GM15510 (cell line): ENCODE data around the gene TPBGL.

Experiments
- POLR2A ChIP-seq: IDR thresholded peaks from 3 replicates; pipeline ENCODE4 v1.6.1; 2011; ENCODE audit warnings: borderline replicate concordance; ENCODE audit not compliant: insufficient read length; ENCODE audit errors: extremely low read depth

TPBGL gene

GRCh38 chr11:75240311-75241035 lies at the start of gene TPBGL:
Gene TPBGL (plus strand): TSS chr11:75240774. CDS start chr11:75241050, 276 bp downstream.
- no peak for TF ChIP-seq POLR2A

- TF ChIP-seq POLR2A, result no peak
Measured at GRCh38 chr11:75191330-75191717, 49.2 kb upstream of the TPBGL start.

GRCh38 chr11:75193271-75193670 lies 47.3 kb upstream of the TPBGL start:
- no peak for TF ChIP-seq POLR2A

- no peak for TF ChIP-seq POLR2A
Measured at GRCh38 chr11:75193711-75194110, 46.9 kb upstream of the TPBGL start.

GRCh38 chr11:75194147-75194546 lies 46.4 kb upstream of the TPBGL start:
- TF ChIP-seq POLR2A, result no peak

- TF ChIP-seq POLR2A, result no peak
Measured at GRCh38 chr11:75195167-75195962, 45.2 kb upstream of the TPBGL start.

- no peak for TF ChIP-seq POLR2A
Measured at GRCh38 chr11:75196426-75196825, 44.1 kb upstream of the TPBGL start.

- no peak for TF ChIP-seq POLR2A
Measured at GRCh38 chr11:75197512-75198277, 42.9 kb upstream of the TPBGL start.

GRCh38 chr11:75198278-75198973 lies 42.1 kb upstream of the TPBGL start:
- no peak for TF ChIP-seq POLR2A

GRCh38 chr11:75199412-75199955 lies 41.1 kb upstream of the TPBGL start:
- no peak for TF ChIP-seq POLR2A

GRCh38 chr11:75200051-75200450 lies 40.5 kb upstream of the TPBGL start:
- TF ChIP-seq POLR2A, result no peak

- TF ChIP-seq POLR2A, result no peak
Measured at GRCh38 chr11:75200531-75200930, 40.0 kb upstream of the TPBGL start.

GRCh38 chr11:75201771-75202170 lies 38.8 kb upstream of the TPBGL start:
- no peak for TF ChIP-seq POLR2A

- TF ChIP-seq POLR2A, result no peak
Measured at GRCh38 chr11:75202195-75202594, 38.4 kb upstream of the TPBGL start.
